ENCODE measurements around the gene PDLIM4.

PDLIM4 gene

DNA sequence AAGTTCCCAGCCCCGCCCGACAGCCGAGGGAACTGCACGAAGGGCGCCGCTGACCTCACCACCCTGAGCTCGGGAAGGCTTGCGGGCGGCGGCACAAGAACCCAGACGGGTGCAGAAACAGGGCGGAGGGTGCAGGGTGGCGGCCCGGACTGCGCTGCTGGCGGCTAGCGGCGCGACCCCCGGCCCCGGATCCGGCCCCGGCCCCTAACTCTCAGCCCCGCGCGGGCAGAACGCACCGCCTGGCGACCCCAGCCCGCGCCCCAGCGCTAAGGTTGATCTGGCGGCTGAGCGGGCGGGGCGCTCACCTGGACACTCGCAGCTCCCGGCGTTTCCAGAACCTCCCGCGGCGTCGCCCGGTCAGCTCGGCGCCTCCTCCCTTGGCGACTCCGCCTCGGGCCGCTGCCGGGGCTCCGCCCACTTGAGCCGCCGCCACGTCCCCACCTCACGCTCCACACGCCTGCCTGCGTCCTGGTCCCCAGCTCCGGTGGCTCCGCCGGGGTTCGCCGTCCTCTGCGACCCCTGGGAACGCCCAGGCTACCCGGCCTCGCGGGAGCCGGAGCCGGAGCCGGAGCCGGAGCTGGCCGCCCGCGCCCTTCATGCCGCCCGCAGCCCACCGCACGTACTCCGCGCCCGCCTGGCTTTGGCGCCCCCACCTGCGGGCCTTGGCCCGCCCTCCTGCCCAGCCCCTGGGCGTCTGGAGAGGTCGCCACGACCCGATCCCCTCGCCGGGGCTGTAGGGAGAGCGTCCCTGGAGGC is 29.8 kb upstream of the PDLIM4 start, which contains the start of gene P4HA2:
TSS of gene P4HA2 (minus strand) at position 369 of the 756 bp plus-strand sequence. CDS start 9,227 bp downstream, outside the sequence.
- DNase-seq (ENCODE audit: low read depth, low spot score), result no peak

DNA sequence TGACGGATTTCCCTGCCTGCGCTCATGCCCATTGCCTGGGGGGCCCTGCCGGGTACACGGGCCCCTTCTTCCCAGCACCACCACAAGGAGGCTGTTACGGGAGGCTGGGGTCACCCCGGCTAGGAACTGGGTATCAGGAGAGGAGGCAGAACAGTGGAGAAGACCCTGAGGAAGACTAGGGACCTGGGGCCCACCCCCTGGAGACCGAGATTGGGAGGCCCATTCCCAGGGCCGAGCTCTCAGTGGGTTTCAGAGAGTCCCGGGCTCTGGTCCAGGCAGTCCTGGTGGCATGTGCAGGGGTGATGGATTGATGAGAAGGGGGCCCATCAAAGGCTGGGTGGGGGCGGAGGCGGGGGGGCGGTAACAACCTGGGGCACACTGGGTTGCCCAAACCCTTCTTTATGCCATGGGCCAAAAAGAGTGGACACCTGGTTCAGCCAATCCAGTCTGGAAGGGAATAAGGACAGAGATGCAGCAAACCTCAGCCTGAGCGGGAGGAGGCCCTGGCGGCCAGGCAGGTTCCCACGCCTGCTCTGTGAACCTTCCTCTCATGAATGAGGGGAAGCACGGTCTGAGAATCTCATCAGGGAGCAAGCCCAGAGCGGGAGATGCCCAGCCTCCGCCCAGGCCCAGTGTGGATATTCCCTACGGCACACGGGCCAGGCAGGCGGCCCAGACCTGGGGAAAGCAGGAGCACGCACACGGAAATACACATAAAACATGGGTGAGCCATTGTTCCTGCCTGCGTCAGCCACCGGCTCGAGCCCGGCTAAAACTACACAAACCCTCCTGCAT is 29.1 kb upstream of the PDLIM4 start:
- no peak for DNase-seq (ENCODE audit: low read depth, low spot score)

DNA sequence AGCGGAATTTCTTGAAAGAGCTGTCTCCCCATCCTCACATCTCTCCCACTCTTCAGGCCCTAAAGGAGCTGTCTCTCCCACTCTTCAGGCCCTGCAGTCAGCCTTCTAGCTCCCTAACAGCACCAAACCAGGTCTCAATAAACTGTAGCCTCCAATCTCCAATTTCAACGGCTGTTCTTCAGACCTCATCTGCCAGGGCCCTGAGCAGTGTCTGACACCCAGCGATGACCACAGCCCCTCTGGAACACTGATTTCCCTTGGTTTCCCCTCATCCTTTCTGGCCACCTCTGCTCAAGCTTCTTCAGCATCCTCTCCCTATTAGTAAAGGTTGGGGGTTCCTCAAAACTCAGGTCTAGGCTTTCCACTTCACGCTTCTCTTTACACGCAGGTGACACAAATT is 28.3 kb upstream of the PDLIM4 start:
- no peak for DNase-seq (ENCODE audit: low read depth, low spot score)

DNA sequence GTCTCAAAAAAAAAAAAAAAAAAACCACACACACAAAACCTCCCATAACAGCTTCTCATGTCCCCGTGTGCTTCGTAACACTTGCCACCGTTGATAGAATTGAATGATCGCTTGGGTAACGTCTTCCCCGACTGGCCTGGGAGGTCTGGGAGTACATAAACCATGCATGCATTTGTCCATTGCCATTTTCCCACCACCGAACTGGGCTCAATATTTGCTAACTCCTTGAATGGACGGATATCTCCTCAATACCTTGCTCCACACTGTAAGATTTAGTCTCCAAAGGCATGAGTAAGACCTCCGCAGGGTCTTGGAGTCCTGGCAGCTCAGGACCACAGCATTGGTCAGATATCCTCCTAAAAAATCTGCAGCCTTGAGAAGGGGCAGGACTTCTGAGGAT is 26.6 kb upstream of the PDLIM4 start:
- no peak for DNase-seq (ENCODE audit: low read depth, low spot score)

DNA sequence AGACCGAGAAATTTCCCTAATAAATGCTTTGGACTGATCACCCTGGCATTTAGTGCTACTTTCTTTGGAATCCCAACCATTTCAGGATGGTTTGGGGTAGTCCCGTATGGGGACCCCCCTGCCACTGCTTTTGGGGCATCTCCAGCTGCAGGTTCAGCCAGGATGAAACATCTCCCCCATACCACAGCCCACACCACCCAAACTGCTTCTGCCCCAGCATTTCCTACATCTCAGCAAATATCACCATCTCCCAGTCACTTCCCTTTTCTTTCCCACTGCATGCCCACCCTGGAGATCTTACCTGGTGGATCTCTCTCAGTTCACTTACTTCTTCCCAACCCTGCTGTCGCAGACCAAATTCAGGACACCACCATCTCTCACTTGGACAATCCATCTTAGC is 25.0 kb upstream of the PDLIM4 start:
- no peak for DNase-seq (ENCODE audit: low read depth, low spot score)

GRCh38 chr5:132233081-132233480 is 24.4 kb upstream of the PDLIM4 start:
- DNase-seq (ENCODE audit: low read depth, low spot score), result no peak

- DNase-seq (ENCODE audit: low read depth, low spot score), result no peak
Measured at GRCh38 chr5:132233811-132234683, 23.4 kb upstream of the PDLIM4 start.

- no peak for DNase-seq (ENCODE audit: low read depth, low spot score)
Measured at GRCh38 chr5:132234684-132235062, 22.8 kb upstream of the PDLIM4 start.

GRCh38 chr5:132235340-132235739 is 22.2 kb upstream of the PDLIM4 start:
- DNase-seq (ENCODE audit: low read depth, low spot score), result no peak

- DNase-seq (ENCODE audit: low read depth, low spot score), result no peak
Measured at GRCh38 chr5:132237141-132237540, 20.4 kb upstream of the PDLIM4 start.

DNA sequence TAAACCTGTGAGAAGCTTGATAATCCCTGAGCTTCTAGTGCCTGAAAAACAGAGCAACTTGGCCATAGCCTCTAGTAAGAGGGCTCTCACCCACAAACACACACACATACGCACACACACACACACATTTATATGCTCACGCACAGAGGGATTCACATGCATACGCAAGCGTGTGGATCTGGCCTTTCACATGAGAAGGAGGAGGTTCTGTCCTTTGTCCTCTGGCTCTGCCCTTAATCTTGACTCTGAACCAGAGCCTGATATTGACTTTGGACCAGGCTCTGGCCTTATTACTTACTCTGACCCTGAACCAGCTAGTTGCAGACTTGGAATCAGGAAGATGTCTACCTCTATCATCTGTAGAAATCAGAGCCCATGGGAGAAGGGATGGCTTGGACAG is 19.8 kb upstream of the PDLIM4 start:
- DNase-seq (ENCODE audit: low read depth, low spot score), result no peak

DNA sequence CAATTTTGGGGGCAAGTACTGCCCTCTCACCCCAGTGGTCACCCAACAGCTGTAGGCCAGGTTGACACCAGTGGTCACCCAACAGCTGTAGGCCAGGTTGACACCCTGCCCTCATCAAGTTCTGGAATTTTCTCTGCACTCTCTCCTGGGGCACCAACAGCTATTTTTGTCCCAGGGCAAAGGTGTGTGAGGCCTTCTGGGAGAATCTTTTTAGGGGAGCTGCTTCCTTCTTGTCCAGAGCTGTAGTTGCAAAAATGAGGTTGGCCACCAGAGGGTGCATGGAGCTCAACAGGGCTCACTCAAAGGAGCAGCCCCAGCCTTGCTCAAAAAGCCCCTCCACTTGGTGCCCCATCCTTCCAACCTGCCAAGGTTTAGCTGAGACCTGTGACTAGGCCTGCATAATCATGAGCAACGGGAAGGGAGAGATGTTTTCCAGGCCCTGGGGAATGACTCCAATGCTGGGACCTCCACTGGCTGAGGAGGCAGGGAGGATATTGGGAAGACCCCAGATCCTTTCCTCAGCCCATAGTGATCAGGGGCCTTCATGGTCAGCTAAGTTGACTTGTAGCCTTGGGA is 19.2 kb upstream of the PDLIM4 start:
- no peak for DNase-seq (ENCODE audit: low read depth, low spot score)

DNA sequence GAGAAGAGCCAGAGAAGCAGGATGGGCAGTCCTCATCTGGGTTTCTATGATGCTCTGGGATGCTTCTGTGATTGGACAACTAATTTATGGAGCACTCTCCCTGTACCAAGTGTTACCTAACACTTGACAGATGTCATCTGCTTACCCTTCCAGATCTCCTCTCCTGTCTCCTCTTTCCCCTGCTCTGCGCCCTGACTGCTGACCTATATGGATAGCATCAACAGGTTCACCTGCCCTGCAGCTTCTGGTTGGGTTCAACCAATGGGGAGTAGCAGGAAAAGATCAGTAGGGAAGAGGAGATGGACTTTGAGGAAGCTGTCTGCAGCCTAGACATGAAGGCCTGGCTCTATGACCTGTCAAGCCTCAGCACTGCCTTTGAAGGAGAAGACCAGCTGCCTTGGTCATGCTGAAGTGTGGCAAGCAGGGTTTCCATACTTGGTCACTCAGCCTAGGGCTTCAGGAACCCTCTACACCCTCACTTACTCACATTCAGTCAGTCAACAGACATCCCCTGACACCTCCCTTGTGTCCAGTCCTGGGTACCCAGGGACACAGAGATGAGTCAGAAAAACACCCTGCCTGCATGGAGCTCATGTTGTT is 18.5 kb upstream of the PDLIM4 start:
- DNase-seq (ENCODE audit: low read depth, low spot score), result no peak

DNA sequence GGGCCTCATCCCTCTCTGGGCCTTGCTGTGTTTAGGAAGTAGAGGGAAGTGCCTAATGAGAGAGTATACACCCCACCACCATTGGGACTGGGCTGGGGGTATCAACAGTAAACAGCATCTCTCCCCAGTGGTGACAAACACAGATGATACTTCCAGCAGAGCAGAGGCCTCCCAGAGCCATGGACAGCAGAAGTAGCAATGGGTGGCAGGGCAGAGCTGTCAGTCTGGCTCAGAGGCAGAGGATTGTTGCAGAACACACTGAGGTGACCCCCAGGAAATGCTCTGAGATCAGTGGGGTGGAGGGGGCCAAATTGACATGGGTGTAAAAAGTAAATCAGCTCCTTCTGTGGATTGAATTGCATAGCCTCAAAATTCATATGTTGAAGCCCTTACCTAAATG is 17.7 kb upstream of the PDLIM4 start:
- DNase-seq (ENCODE audit: low read depth, low spot score), result no peak

DNA sequence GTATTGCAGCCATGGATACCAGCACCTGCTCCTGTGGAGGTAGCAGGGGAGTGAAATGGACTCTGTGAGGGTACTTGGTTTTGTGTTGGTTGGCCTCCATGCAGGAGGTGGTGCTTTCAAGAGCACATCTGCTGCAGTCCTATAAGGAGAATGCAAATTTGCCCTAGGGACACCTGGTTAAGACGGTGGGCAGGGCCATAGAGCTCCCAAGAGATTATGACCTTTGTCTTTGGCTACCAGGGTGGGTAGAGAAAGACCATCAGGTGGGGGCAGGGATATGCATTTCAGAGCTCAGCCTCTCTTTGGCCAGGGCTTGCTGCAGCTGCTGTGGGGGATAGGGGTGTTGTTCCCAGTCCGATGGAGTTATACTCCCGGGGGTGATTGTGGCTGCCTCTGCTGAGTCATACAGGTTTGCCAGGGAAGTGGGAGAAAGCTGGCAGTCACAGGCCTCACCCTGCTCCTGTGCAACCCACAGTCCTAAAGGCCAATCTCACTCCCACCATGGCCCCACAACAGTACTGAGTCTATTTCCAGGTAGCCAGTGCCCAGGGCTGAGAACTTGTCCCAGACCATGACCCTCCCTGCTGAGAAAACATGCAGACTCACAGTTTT is 14.0 kb upstream of the PDLIM4 start:
- no peak for DNase-seq (ENCODE audit: low read depth, low spot score)

DNA sequence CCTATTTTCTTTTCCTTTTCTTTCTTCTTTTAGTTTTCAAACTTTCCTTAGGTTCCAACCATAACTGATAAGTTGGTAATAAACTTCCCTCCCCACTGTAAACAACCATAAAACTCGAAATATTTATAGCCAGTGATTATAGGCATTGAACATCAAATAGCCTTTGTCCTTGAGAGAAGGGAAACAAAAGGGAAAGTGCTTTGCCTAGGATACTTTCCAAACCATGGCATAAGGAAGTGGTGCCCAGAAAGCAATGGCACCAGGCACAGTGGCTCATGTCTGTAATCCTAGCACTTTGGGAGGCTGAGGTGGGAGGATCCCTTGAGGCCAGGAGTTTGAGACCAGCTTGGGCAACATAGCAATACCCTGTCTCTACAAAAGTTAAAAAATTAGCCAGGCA is 11.9 kb upstream of the PDLIM4 start:
- DNase-seq (ENCODE audit: low read depth, low spot score), result no peak

DNA sequence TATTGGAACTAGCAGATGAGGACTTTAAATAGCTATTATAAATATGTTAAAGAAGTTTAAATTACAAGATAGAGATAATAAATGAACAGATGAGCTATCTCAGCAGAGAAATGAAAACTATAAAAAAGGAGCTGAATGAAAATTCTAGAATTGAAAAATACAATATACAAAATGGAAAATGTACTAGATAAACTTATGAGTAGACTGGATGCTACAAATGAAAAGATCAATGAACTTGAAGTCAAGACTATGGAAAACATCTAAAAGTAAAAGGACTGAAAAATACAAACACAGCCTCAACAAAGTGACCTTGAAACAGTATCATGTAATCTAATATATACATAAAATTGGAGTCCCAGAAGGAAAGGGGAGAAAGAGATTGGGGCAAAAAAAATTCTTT is 10.7 kb upstream of the PDLIM4 start:
- no peak for DNase-seq (ENCODE audit: low read depth, low spot score)

GRCh38 chr5:132250547-132250946 is 6.9 kb upstream of the PDLIM4 start:
- DNase-seq (ENCODE audit: low read depth, low spot score), result no peak

DNA sequence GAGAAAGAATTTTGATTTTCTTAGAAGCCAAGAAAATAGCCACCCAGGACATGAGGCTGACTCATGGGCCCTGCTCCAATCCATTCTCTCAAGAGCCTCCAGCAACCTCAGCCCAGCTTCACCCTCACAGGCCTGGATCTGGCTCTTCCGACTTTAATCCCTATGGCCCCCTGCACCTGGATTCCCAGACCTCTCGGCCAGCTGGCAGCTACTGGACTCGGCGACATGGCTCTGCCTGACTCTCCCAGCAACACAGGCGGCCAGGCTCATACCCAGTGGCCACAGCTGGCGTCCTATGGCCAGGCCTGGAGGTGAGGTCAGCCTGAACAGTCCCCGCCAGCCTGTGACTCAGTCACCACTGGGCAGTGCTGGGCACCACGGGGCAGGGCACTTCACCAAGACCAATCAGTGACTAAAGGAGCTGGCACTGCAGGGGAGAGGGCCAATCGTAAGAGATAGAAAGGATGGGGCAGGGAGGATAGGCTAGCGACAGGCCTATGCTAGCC is 6.2 kb upstream of the PDLIM4 start:
- DNase-seq (ENCODE audit: low read depth, low spot score), result no peak

DNA sequence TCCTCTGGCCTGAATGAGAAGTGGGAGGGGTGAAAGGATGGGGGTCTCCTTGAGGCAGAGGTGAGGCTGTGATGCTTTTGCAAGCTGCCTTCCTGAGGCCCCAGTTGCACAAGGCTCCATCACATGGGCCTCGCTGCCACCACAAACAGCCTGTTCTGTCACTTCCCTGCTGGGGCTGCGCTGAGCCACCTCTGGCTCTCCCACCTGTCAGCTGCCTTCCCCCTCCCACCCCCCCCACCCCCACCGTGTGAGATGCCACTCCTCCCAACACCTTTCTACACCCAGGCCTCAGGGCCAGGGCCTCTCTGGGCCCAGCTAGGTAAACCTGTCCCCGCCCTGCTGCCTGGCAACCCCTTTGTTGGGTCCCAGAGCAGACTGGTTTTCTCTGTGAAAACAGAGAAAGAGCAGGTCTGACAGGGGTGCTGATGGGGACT is 4.5 kb upstream of the PDLIM4 start:
- DNase-seq (ENCODE audit: low read depth, low spot score), result no peak

All from brain pericyte (primary cell).